NCI-H1048 (cell line): ENCODE measurements around the gene PKD1.
"Not testable (repeated sequence)": the region's sequence is repeated elsewhere in the genome, so short reads cannot be mapped to it uniquely, and the experiment has no call there.

Source experiments
- DNase-seq: peaks from one replicate; lab custom pipeline; 2025; lab: John Stamatoyannopoulos, UW

Gene PKD1

GRCh38 chr16:2124377-2124693 is 11.4 kb downstream of the PKD1 start:
- not testable (repeated sequence) for DNase-seq

GRCh38 chr16:2123706-2124376 is 11.9 kb downstream of the PKD1 start:
- not testable (repeated sequence) for DNase-seq

GRCh38 chr16:2122934-2123683 is 12.6 kb downstream of the PKD1 start:
- DNase-seq = not testable (repeated sequence)

GRCh38 chr16:2122429-2122828 is 13.3 kb downstream of the PKD1 start:
- DNase-seq = no peak

- no peak for DNase-seq
These were observed 13.8 kb downstream of the PKD1 start for GRCh38 chr16:2121853-2122252.

GRCh38 chr16:2121325-2121724 is 14.4 kb downstream of the PKD1 start:
- DNase-seq = not testable (repeated sequence)

GRCh38 chr16:2117960-2118722 is 17.6 kb downstream of the PKD1 start:
- not testable (repeated sequence) for DNase-seq

GRCh38 chr16:2117341-2117740 is 18.4 kb downstream of the PKD1 start:
- not testable (repeated sequence) for DNase-seq

GRCh38 chr16:2116428-2116827 is 19.3 kb downstream of the PKD1 start:
- DNase-seq = not testable (repeated sequence)

- DNase-seq = no peak
These were observed 20.1 kb downstream of the PKD1 start for GRCh38 chr16:2115591-2115973.

- not testable (repeated sequence) for DNase-seq
These were observed 20.7 kb downstream of the PKD1 start for GRCh38 chr16:2114885-2115590.

- DNase-seq = not testable (repeated sequence)
These were observed 21.5 kb downstream of the PKD1 start for GRCh38 chr16:2114225-2114624.

- DNase-seq = not testable (repeated sequence)
These were observed 23.1 kb downstream of the PKD1 start for GRCh38 chr16:2112539-2113106.

- DNase-seq = not testable (repeated sequence)
These were observed 24.0 kb downstream of the PKD1 start for GRCh38 chr16:2111412-2112335.

- not testable (repeated sequence) for DNase-seq
These were observed 24.7 kb downstream of the PKD1 start for GRCh38 chr16:2111009-2111353.

GRCh38 chr16:2110332-2111008 is 25.2 kb downstream of the PKD1 start:
- not testable (repeated sequence) for DNase-seq

GRCh38 chr16:2109872-2110271 is 25.8 kb downstream of the PKD1 start:
- DNase-seq = not testable (repeated sequence)

GRCh38 chr16:2109271-2109580 is 26.5 kb downstream of the PKD1 start:
- DNase-seq = not testable (repeated sequence)

- DNase-seq = not testable (repeated sequence)
These were observed 27.0 kb downstream of the PKD1 start for GRCh38 chr16:2108446-2109270.

GRCh38 chr16:2107791-2108125 is 27.9 kb downstream of the PKD1 start:
- not testable (repeated sequence) for DNase-seq
